GM19035 (cell line): Measurements from ENCODE around the gene LRRC51.
A peak's percentile ranks its signal among the peaks of the same experiment; 100 is the strongest.
"Not testable (repeated sequence)": the region's sequence is repeated elsewhere in the genome, so short reads cannot be mapped to it uniquely, and the experiment has no call there.

Experiments used
- ATAC-seq: cut with Tn5 transposase; IDR thresholded peaks from one replicate; pipeline ENCODE4 v1.9.1; 2021; ENCODE audit not compliant: unreplicated experiment

Gene LRRC51

GRCh38 chr11:72103754-72104167, 23.1 kb downstream of the LRRC51 start:
- no peak for ATAC-seq

- ATAC-seq: no peak
These were observed 25.2 kb downstream of the LRRC51 start, which contains the start of gene TOMT for GRCh38 chr11:72105888-72106287. Gene TOMT (plus strand): TSS chr11:72105924. CDS start chr11:72105952, 28 bp downstream.

- peak; percentile 1 for ATAC-seq
These were observed 30.9 kb downstream of the LRRC51 start for GRCh38 chr11:72111300-72112142.

GRCh38 chr11:72112143-72112977, 31.7 kb downstream of the LRRC51 start, which contains the start of gene ANAPC15:
Gene ANAPC15 (minus strand): TSS chr11:72112695. CDS start chr11:72111276, 1,419 bp downstream.
- peak; percentile 91 for ATAC-seq

GRCh38 chr11:72112978-72113808, 32.5 kb downstream of the LRRC51 start:
- no peak for ATAC-seq

- ATAC-seq: no peak
These were observed 33.9 kb downstream of the LRRC51 start for GRCh38 chr11:72114570-72114969.

GRCh38 chr11:72116019-72116755, 35.5 kb downstream of the LRRC51 start:
- ATAC-seq: no peak

GRCh38 chr11:72119198-72119597, 38.5 kb downstream of the LRRC51 start:
- no peak for ATAC-seq

GRCh38 chr11:72120930-72121329, 40.3 kb downstream of the LRRC51 start:
- no peak for ATAC-seq

GRCh38 chr11:72122607-72123006, 42.0 kb downstream of the LRRC51 start:
- ATAC-seq: no peak

GRCh38 chr11:72123117-72123653, 42.5 kb downstream of the LRRC51 start:
- no peak for ATAC-seq

GRCh38 chr11:72124046-72124445, 43.4 kb downstream of the LRRC51 start:
- no peak for ATAC-seq

GRCh38 chr11:72125956-72126355, 45.3 kb downstream of the LRRC51 start:
- no peak for ATAC-seq

GRCh38 chr11:72127923-72128322, 47.3 kb downstream of the LRRC51 start:
- ATAC-seq: no peak

- ATAC-seq: no peak
These were observed 48.7 kb downstream of the LRRC51 start for GRCh38 chr11:72129381-72129780.

GRCh38 chr11:72132646-72133045, 52.0 kb downstream of the LRRC51 start:
- ATAC-seq: no peak

- ATAC-seq: not testable (repeated sequence)
These were observed 54.8 kb downstream of the LRRC51 start, which contains the start of gene FOLR3 for GRCh38 chr11:72135473-72135872. Gene FOLR3 (plus strand): TSS chr11:72135725. CDS start chr11:72135953, 228 bp downstream.

- no peak for ATAC-seq
These were observed 55.4 kb downstream of the LRRC51 start for GRCh38 chr11:72135891-72136683.

- ATAC-seq: no peak
These were observed 56.1 kb downstream of the LRRC51 start for GRCh38 chr11:72136684-72137262.
